DMS79 treated with DMSO at 0.1 percent for 48 hours (cell line): ENCODE measurements around the gene HS3ST1.

Experiments used
- DNase-seq: peaks from one replicate; lab custom pipeline; 2025; lab: John Stamatoyannopoulos, UW

Gene HS3ST1

GRCh38 chr4:11431111-11431510 is 2.4 kb upstream of the HS3ST1 start:
- no peak for DNase-seq

- no peak for DNase-seq
Observed at GRCh38 chr4:11430536-11430935, 1.8 kb upstream of the HS3ST1 start.

GRCh38 chr4:11429699-11430045 is 978 bp upstream of the HS3ST1 start:
- DNase-seq, result no peak

GRCh38 chr4:11428899-11429698 is 405 bp upstream of the HS3ST1 start:
- no peak for DNase-seq

GRCh38 chr4:11427121-11427996 is 1.3 kb downstream of the HS3ST1 start:
- DNase-seq, result no peak

- no peak for DNase-seq
Observed at GRCh38 chr4:11426731-11427120, 2.0 kb downstream of the HS3ST1 start.

- DNase-seq, result no peak
Observed at GRCh38 chr4:11426003-11426402, 2.7 kb downstream of the HS3ST1 start.

GRCh38 chr4:11424856-11425255 is 3.8 kb downstream of the HS3ST1 start:
- no peak for DNase-seq

GRCh38 chr4:11424000-11424399 is 4.7 kb downstream of the HS3ST1 start:
- no peak for DNase-seq

GRCh38 chr4:11423465-11423864 is 5.2 kb downstream of the HS3ST1 start:
- DNase-seq, result no peak

- DNase-seq, result no peak
Observed at GRCh38 chr4:11421116-11421515, 7.6 kb downstream of the HS3ST1 start.

- no peak for DNase-seq
Observed at GRCh38 chr4:11420327-11420726, 8.4 kb downstream of the HS3ST1 start.

- DNase-seq, result no peak
Observed at GRCh38 chr4:11418610-11419009, 10.1 kb downstream of the HS3ST1 start.

GRCh38 chr4:11416767-11417113 is 12.0 kb downstream of the HS3ST1 start:
- no peak for DNase-seq

GRCh38 chr4:11416071-11416766 is 12.5 kb downstream of the HS3ST1 start:
- no peak for DNase-seq

GRCh38 chr4:11415409-11416070 is 13.2 kb downstream of the HS3ST1 start:
- DNase-seq, result no peak

- DNase-seq, result no peak
Observed at GRCh38 chr4:11412211-11412610, 16.5 kb downstream of the HS3ST1 start.

- no peak for DNase-seq
Observed at GRCh38 chr4:11409632-11410031, 19.1 kb downstream of the HS3ST1 start.

- DNase-seq, result no peak
Observed at GRCh38 chr4:11408233-11408967, 20.3 kb downstream of the HS3ST1 start.

- no peak for DNase-seq
Observed at GRCh38 chr4:11407551-11407950, 21.1 kb downstream of the HS3ST1 start.

- DNase-seq, result no peak
Observed at GRCh38 chr4:11404431-11404830, 24.3 kb downstream of the HS3ST1 start.

GRCh38 chr4:11402192-11402591 is 26.5 kb downstream of the HS3ST1 start:
- DNase-seq, result no peak
